Kidney epithelial cell (primary cell): ENCODE results near the gene MEX3C. TPM values are rescaled to one million over a fixed set of nuclear protein-coding genes. Genes with fewer than 3 reads are reported as not detected.

Experiments used
- DNase-seq: peaks from one replicate; pipeline ENCODE4 v3.0.0-alpha.2; 2010; ENCODE audit warnings: low read depth
- H3K27me3 ChIP-seq: 2 replicates; pipeline ENCODE4 v1.6.0; 2011; ENCODE audit warnings: low read length; ENCODE audit not compliant: control insufficient read depth, insufficient read depth
- H3K36me3 ChIP-seq: 2 replicates; pipeline ENCODE4 v1.5.1; 2011; ENCODE audit warnings: low read length; ENCODE audit not compliant: control insufficient read depth, insufficient read depth
- H3K4me3 ChIP-seq: 2 replicates; pipeline ENCODE4 v1.5.1; 2011; ENCODE audit warnings: low read depth, mild to moderate bottlenecking, control low read depth, low read length
- CTCF ChIP-seq: IDR thresholded peaks from 2 replicates; pipeline ENCODE4 v1.5.1; 2011; ENCODE audit warnings: mild to moderate bottlenecking, moderate library complexity, low read length, control low read depth, inconsistent platforms; ENCODE audit not compliant: insufficient read depth, poor library complexity, severe bottlenecking
- total RNA-seq: library from RNA; depleted of rRNA; stranded (reverse); fragments of >200 nt; gene quantifications from 2 replicates; pipeline ENCODE4 v1.2.3, GENCODE V29; 2015

Gene MEX3C
- total RNA-seq, 1 donor from 2014 or later = 60.1 TPM

DNA sequence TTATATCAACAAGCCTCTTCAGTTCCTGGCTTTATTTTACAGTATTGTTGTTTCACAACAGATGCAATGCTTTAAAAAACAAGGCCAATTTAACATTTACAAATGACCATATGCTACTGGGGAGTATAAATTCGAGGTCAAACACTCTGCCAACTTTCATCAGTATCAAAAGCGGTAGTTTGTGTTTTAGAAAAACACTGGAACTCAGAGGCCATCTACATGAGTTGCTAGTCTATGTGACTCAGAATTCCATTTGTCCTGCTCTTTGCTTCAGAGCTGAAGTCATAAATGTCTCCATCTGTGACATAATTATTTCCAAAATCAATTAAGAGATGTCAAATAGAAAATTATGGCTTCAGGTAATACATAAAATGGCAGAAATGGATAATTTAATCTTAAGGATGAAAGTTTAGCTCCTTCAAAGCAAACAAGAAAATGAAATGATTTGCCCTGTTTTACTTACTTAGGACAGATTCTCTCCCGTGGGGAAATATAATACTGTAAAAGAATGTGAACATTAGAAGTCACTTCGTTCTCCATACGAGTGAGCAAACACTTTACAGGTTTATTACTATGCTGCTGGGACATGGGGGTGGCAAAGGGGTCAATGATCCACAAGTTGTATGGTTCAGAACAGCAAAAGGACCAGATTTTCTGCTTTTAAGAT, 3.7 kb downstream of the MEX3C start:
- TF ChIP-seq CTCF = no peak
- DNase-seq = no peak
- Histone ChIP-seq H3K27me3 (no peaks in the 10 kb centered on the region), H3K36me3 (no peaks in the 10 kb centered on the region), H3K4me3 (peak overlapping the region; percentile 99)

DNA sequence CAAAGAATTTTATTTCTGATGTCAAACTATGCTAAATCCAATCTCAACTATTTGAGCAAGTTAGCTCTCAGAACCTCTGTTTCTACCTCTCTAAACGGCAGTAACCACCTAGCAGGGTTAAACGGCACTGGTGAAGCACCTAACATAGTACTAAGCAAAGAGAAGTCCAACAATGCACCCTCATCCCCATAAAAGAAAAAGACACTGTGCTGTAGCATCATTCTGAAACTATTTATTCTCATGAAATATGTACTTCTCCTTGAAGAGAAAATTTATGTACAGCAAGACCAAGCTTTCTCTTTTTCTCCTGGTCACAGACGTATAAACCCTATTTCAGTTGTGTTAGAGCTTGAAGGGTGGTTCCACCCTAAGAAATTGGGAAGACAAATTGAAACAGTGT, 4.8 kb downstream of the MEX3C start:
- TF ChIP-seq CTCF = no peak
- no peak overlapping the region for H3K4me3 ChIP-seq
- no peak for DNase-seq

DNA sequence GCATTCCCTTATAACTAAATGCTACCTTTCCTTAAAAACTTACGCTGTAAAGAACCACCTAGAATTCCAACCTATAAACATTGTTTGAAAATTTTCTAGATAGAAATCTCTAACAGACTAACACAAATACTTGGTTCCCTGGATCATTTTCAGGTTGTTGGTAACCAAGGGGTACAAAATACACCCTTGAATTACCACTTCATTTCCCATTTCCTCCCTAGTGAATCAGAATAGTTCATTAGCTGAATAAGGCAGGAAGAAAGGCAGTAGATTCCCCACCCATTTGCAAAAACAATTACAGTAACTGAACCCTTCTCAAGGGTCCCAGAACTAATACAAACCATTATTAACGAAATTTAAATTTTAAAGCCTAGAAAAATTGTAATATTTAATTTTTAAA, 5.5 kb downstream of the MEX3C start:
- DNase-seq = no peak
- Histone ChIP-seq H3K27me3 (no peaks in the 10 kb centered on the region), H3K4me3 (no peak overlapping the region), H3K36me3 (no peaks in the 10 kb centered on the region)
- no peak for TF ChIP-seq CTCF

More for the DNA sequence above, 4.8 kb downstream of the MEX3C start:
- no peaks in the 10 kb centered on the region for H3K27me3 ChIP-seq
- H3K36me3 ChIP-seq = no peaks in the 10 kb centered on the region

DNA sequence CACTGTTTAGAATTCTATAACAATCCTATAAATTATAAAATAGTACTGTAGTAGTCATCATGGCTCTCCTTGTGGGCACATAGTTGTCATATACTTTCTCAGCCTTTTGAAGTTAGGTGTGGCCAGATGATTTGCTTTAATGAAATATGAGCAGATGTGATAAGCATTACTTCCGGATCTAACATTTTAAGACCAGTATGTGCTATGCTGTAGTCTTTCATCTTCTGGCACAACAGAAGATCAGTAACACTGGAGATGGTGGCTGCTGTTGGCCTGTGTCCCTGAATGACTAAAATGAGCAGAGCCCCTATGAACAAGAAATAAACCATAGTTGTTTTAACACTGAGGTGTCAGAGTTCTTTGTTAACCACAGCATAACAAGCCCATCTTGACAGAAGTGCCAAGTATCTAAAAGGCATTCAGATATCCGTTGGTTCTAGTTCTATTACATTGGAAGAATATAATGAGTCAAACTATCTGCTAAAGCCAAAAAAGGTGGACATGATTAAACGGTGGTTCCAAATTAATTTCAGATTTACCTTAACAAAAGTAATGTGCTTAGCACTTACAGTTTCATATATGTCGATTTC, 6.3 kb downstream of the MEX3C start:
- no peak for DNase-seq
- H3K4me3 ChIP-seq = no peak overlapping the region
- TF ChIP-seq CTCF = no peak
- no peaks in the 10 kb centered on the region for H3K36me3 ChIP-seq
- H3K27me3 ChIP-seq = no peaks in the 10 kb centered on the region

DNA sequence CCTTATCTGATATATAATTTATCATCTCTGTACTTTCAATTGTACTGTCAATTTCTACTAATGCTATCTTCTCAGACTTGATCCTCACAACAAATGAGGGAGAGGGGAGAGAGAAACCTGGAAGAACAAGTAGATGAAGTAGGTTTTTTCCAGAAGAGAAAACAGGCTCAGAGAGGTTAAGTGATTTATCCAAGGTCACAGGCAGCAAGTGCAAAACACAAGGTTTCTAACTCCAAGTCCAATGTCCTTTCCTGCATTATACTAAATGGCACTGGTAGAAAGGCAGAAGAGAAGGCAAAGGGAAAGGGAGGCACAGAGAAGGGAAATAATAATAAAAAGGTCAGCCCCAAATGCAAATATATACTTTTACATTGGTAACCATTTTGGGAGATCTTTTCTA, 7.5 kb downstream of the MEX3C start:
- TF ChIP-seq CTCF = no peak
- no peak for DNase-seq
- Histone ChIP-seq H3K27me3 (no peaks in the 10 kb centered on the region), H3K4me3 (no peak overlapping the region), H3K36me3 (no peaks in the 10 kb centered on the region)

- no peaks in the 10 kb centered on the region for H3K27me3 ChIP-seq
- H3K4me3 ChIP-seq = no peak overlapping the region
- no peaks in the 10 kb centered on the region for H3K36me3 ChIP-seq
- no peak for DNase-seq
- TF ChIP-seq CTCF = no peak
Measured at GRCh38 chr18:51188024-51188701, 9.3 kb downstream of the MEX3C start.
